DOHH2 (cell line): ENCODE results near the gene CNIH2.

Experiments used
- CTCF ChIP-seq: fragments of 200-600 bp; sonication (generic); IDR thresholded peaks from one replicate; pipeline ENCODE4 v1.5.1; 2014; ENCODE audit warnings: antibody characterized with exemption, mild to moderate bottlenecking, low read depth, low read length; ENCODE audit not compliant: poor library complexity, severe bottlenecking
- EZH2phosphoT487 ChIP-seq: fragments of 200-600 bp; sonication (generic); IDR thresholded peaks from 2 replicates; pipeline ENCODE4 v1.6.1; 2017; ENCODE audit warnings: borderline replicate concordance, mild to moderate bottlenecking, antibody characterized with exemption, low read length, moderate library complexity, mixed read lengths

- TF ChIP-seq EZH2phosphoT487: no peak
- no peak for TF ChIP-seq CTCF
Measured at GRCh38 chr11:66275984-66276612, 1.9 kb upstream of the CNIH2 start.
